NCI-H146 treated with DMSO at 0.1 percent for 48 hours (cell line): Measurements from ENCODE around the gene C5orf34.
"Not testable (repeated sequence)": the region's sequence is repeated elsewhere in the genome, so short reads cannot be mapped to it uniquely, and the experiment has no call there.

Experiments
- DNase-seq: peaks from one replicate; lab custom pipeline; 2025; ENCODE audit not compliant: unreplicated experiment; lab: John Stamatoyannopoulos, UW

Gene C5orf34

GRCh38 chr5:43520615-43521014, 5.7 kb upstream of the C5orf34 start:
- DNase-seq, result no peak

GRCh38 chr5:43515678-43516048, 715 bp upstream of the C5orf34 start:
- no peak for DNase-seq

- DNase-seq, result peak; percentile 8
Observed at GRCh38 chr5:43514471-43514815, 505 bp downstream of the C5orf34 start.

- no peak for DNase-seq
Observed at GRCh38 chr5:43514025-43514424, 923 bp downstream of the C5orf34 start.

GRCh38 chr5:43511062-43511461, 3.9 kb downstream of the C5orf34 start:
- DNase-seq, result not testable (repeated sequence)

GRCh38 chr5:43498581-43498980, 16.4 kb downstream of the C5orf34 start:
- DNase-seq, result no peak

GRCh38 chr5:43497311-43498104, 17.4 kb downstream of the C5orf34 start:
- no peak for DNase-seq

GRCh38 chr5:43491326-43491725, 23.6 kb downstream of the C5orf34 start:
- no peak for DNase-seq

GRCh38 chr5:43486353-43486752, 28.6 kb downstream of the C5orf34 start:
- no peak for DNase-seq

GRCh38 chr5:43485406-43485805, 29.5 kb downstream of the C5orf34 start:
- DNase-seq, result no peak

GRCh38 chr5:43484106-43484849, 30.7 kb downstream of the C5orf34 start:
- peak; percentile 69 for DNase-seq

GRCh38 chr5:43483298-43484105, 31.4 kb downstream of the C5orf34 start, which contains the start of gene TMEM267:
Gene TMEM267, minus strand, starts transcription at chr5:43483865. Its CDS starts 29,896 bp downstream, at chr5:43453969.
- peak; percentile 84 for DNase-seq

- DNase-seq, result no peak
Observed at GRCh38 chr5:43482490-43483297, 32.3 kb downstream of the C5orf34 start.

- DNase-seq, result no peak
Observed at GRCh38 chr5:43469671-43470391, 45.1 kb downstream of the C5orf34 start.

- DNase-seq, result no peak
Observed at GRCh38 chr5:43467100-43467499, 47.8 kb downstream of the C5orf34 start.

- not testable (repeated sequence) for DNase-seq
Observed at GRCh38 chr5:43465455-43465854, 49.5 kb downstream of the C5orf34 start.

GRCh38 chr5:43461066-43461465, 53.9 kb downstream of the C5orf34 start:
- DNase-seq, result no peak

GRCh38 chr5:43456556-43456955, 58.4 kb downstream of the C5orf34 start:
- no peak for DNase-seq

- not testable (repeated sequence) for DNase-seq
Observed at GRCh38 chr5:43441575-43441974, 73.4 kb downstream of the C5orf34 start.

GRCh38 chr5:43437062-43437660, 77.8 kb downstream of the C5orf34 start:
- DNase-seq, result no peak
